SKM-1 (cell line): ENCODE data around the gene CHRNB2.

Experiments used
- DNase-seq: peaks from one replicate; lab custom pipeline; 2025; ENCODE audit not compliant: unreplicated experiment; lab: John Stamatoyannopoulos, UW

The CHRNB2 gene

DNA sequence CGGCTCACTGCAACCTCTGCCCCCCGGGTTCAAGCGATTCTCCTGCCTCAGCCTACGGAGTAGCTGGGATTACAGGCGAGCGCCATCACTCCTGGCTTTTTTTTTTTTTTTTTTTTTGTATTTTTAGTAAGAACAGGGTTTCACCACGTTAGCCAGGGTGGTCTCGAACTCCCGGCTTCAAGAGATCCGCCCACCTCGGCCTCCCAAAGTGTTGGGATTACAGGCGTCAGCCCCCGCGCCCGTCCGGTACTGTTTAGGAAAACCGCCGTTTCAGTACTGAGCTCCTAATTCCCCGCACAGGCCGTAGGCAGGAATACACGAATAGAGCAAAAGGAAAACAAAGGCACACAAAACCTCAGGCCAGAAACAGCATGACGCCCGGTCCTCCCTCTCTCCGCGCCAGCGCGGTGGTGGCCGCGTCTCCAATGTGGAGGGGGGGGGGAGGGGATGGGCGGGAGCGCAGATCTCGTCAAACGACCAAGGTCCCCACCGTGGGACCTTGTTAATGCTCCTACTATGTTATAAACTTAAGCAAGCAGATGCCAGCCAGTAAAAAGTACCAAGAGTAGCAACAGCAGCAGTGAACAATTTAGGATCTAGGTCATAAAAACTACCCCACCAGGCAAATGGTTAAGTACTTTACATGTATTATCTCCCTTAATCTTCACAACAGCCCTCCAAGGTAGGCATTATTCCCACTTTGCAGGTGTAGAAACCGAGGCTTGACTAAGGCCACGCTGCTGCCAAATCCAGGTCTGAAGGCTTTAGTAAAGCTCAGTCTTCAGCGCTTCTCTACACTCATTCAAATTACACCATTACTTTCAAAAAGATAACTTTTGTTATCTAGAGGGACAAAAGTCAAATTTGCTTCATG is 41.1 kb downstream of the CHRNB2 start:
- DNase-seq: peak; percentile 38

DNA sequence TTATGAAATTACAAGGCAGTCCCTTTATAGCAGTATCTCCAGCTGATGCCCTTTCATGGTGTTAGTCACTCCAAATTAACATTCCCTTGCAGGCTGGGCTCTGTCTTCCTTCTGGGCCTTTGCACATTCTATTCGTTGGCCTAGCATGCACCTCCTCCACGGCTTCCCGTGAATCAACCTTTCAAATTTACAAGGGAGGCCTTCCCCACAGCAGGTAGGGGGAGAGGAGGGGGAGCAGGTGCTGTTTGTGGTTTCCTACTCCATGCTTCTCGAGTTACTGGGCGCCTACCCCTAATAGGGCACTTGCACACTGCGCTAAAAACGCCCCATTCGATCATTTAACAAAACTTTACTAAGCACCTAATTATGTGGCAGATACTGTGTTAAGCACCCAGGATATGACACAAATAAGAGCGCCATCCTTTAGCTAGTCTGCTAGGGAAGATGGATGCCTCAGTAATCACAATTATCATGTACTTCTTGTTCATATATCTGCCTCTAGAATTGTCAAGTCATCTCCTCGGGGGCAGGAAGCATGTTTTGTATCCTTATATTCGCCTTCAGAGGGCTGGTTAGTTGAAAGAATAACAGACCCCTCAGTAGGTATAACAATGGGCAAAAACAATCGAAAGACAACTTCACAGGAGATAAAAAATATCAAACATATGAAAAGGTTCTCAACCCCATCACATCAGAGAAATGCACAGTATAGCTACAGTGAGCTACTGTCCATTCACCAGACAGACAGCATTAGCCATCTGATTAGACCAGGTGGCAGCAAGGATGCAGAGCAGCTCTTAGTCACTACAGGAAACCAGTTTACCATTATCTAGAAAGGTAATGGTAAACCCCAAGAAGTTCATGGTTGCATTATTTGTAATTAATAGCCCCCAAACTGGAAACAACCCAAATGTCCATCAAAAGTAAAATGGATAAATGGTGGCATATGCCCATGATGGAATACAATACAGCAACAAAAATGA is 42.1 kb downstream of the CHRNB2 start:
- no peak for DNase-seq

DNA sequence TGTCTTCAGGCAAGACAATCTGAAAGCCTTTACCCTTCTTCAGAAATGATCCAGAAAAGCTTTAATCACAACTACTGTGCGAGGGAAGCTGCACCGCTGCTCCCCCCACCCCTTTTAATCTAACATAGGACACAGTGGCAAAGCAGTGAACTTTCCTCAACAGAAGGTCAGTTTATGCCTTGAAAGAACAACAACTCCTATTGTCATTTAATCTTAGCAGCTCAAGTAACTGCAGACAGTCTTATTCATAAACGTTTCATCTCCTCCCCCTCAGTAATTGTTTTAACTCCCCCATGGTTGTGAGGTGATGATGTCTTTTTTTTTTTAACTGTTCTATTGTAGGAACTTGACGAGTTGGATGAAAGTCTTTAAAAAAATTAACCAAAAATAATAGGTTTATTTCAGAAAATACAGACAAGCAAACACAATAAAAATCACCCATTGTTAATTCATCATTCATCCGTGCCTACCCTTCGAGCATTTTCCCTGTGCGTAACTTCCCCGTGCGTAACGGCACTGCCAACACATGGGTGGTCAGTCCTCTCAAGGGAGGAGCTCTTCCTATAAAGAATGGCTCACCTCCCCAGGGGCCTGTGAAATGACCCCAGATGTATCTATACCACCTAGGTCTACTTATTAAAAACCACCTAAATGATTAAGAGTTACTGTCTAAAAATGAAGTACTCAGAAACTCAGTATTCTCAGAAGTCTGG is 43.7 kb downstream of the CHRNB2 start:
- DNase-seq: no peak

DNA sequence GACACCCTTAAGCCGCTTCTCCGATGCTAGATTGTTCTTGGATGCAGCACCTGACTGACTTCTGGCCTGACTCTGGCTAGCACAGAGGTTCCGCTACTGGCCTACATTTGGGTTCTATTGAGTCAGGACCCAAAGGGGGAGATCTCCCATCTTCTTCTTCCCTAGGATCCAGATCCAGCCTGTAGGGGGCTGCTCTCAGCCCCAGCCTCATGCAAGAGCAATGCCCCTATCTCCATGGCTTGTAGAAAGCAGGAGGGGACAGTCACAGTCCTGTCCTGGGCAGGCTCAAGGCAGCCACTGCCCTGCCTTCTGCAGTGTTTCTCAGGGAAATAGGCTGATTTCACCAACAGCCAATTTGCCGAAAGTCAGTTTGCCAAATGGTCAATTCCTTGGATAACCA is 46.7 kb downstream of the CHRNB2 start:
- no peak for DNase-seq

DNA sequence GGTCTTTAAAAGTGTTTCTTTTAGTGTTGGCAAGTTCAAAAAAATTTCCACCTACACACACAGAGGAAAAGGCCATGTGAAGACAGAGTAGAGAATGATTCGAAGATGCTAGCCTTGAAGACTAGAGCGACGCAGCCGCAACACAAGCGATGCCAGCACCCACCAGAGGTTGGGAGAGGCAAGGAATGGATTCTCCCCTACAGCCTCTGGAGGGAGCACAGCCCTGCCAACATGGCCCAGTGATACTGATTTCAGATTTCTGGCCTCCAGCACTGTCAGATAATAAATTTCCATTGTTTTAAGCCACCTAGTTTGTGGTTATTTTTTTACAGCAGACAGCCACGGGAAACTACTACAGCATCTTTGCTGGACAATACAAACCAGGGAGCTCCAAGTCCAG is 47.3 kb downstream of the CHRNB2 start:
- DNase-seq: no peak

DNA sequence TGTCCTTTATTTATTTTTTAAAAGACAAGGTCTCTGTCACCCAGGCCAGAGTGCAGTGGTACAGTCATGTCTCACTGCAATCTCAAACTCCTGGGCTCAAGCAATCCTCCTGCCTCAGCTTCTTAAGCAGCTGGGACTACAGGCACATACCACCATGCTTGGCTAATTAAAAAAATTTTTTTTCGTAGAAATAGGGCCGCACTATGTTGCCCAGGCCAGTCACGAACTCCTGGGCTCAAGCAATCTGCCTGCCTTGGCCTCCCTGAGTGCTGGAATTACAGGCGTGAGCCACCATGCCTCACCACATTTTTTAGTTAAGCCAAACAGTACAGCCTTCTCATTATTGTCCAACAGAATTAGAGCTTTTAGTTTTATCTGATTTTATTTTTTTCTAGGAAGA is 47.8 kb downstream of the CHRNB2 start:
- DNase-seq: no peak

DNA sequence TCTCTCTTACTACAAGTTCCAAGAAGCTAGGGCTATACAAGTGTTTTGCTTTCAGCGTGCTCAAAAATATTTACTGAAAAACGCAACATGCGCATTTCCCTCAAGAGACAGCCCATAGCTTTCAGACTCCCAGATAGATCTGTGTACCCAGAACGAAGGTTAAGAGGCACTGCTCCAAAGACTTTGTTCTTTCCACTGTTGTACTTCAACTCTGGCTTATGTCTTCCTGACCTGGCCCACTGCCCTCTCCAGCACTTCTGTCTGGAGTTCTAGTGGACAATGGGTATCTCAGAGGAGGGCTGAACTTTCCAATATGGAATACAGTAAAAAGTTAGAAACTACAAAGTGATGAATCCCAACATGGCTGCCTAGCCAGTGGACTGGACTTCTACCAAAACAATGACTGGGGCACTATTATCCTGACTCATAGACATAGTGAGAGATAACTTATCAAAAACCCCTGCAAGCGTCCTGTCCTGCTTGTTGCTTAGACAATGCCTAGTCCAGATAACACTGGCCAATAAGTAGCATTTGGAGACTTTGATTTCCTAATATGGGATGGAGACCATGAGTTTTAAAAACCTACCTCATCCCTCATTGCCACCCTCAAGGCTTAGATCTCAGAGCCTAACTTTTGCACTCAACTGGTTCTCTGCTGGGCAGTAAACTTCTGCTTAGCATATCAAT is 49.2 kb downstream of the CHRNB2 start:
- no peak for DNase-seq

DNA sequence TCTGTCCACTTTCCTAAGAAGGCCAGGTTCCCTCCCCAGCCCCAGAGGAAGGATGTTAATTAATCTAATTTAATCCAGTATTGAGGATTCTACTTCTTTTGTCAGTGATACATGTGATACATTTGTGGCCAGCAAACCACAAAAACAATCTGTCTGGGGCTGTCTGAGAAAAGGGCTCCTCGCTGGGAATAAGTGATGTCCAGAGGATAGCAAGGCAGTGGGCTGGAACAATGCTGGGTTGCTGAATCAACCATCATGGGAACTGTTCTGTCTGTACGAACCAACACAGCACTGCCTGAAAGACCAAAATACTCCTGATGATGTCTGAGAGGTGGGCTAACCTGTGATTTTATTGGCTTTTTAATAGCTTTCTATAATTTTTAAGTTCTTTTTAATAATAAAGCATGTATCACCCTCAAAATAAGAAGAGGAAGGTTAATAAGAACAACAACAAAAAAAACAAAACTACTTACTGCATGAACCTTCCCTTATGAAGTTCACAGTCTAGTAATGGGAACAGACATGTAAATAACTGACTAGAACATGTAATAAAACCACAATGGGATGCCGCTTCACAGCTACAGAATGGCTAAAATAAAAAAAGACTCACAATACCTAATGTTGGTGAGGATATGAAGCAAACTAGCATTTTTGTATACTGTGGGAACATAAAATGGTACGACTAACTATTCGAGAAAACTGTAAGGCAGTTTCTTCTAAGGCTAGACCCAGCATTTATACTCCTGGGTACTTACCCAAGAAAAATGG is 51.8 kb downstream of the CHRNB2 start:
- DNase-seq: no peak

DNA sequence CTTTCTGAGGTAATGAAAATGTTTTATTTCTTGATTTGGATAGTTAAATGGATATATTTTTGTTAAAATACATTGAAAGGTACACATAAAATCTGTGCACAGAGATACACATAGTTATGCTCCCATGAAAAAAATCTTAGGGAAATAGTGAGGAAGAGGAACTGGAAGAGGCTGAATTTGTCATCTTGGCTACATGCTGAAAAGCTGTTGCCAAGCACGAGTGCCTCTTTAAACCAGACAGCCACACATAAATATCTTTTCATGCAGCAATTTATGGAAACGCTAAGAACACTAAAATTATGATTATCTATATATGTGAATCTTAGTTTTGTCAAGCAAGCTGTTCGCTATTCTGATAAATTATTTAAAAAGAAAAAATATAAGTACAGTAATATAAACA is 53.2 kb downstream of the CHRNB2 start:
- no peak for DNase-seq

DNA sequence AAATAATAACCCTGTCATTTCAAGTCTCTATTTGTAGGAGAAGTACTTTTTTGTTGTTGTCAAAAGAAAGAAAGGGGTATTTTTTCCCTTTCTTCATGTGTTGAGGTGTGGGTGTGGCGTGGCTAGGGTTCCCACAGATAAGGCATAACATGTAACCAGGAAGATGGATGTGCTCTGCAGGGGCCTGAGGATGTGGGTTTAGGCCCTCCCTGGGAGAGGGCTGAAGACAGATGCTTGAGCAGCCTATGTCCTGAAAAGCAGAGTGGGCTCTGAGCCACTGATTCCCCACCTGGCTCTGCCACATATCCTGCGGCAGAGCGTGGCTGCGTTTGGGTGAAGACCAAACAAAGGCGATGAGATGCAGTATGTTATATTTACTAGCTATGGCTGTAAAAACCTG is 54.3 kb downstream of the CHRNB2 start:
- no peak for DNase-seq

DNA sequence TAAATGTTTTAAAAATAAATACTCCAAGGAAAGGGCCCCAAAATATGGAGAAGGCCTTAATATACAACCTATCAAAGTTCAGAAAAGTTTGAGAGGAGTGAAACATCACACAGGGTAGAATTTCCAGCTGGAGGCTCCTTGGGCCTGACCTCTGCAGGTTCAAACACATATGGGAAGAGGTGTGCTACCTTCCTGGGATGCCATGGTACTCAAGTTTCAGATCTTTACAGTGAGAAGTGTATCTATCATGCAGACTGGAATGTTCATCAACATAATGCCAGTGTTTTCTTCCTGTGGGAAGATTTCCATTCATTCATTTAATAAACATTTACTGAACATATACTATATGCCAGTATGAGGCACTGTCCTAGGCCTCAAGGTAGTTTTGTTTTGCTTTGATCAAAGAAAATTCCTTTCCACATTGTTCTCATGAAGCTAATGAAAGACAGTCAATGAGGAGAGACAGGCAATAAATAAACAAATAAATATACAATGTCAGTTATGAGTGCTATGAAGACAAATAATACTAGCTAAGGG is 55.0 kb downstream of the CHRNB2 start:
- DNase-seq: no peak

DNA sequence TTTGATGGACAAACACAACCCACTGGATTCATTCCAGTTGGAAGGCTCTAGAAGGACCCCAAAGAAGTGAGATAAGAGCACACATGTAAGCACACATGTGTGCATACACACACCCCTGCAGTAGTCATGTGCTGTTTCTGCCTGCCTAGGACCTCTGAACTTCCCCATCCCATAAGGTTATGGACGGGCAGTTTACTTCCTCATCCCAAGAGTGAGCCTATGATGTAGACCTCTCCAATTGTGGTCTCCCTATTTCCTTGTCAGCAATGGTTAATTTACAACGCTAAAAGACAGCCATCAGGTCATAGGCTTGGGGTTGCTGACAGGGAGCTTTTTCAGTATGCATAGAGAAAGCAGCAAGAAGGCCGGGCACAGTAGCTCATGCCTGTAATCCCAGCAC is 55.8 kb downstream of the CHRNB2 start:
- DNase-seq: peak; percentile 71

DNA sequence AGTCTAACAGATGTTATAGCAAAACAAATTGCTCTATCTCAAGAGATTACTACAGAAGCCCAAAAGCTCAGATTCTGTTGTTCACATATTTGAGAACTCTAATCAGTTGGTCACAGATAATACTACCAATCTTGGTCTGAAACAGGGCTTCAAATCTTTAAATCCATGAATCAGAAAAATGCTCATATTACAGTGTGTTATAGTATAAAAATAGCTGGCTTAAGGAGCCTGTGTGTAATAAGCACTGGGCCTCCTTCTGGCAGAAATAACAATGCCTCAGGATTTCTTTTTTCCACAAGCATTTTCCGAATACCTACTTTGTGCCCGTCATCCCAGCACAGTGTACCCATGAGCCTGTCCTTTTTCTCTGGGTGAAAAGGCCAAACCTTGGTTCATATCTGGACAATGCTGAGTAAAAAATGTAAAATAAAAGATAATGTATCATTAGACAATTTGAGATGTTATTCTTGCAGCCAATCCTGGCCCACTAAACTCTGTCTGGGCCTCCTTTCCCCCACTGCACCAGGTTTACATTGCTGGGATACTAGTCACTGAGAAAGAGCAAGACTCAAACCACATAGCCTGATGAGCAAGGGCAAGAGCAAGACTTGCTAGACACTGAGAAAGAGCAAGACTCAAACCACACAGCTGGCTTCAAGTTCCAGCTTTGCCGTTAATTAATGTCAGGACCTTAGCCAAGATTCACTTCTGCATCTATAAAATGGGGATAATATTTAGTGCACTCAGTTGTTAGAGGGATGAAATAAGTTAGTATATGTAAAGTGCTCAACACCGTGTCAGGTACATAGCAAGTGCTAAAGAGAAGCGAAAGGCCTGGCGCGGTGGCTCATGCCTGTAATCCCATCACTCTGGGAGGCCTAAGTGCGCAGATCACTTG is 57.4 kb downstream of the CHRNB2 start:
- DNase-seq: no peak

DNA sequence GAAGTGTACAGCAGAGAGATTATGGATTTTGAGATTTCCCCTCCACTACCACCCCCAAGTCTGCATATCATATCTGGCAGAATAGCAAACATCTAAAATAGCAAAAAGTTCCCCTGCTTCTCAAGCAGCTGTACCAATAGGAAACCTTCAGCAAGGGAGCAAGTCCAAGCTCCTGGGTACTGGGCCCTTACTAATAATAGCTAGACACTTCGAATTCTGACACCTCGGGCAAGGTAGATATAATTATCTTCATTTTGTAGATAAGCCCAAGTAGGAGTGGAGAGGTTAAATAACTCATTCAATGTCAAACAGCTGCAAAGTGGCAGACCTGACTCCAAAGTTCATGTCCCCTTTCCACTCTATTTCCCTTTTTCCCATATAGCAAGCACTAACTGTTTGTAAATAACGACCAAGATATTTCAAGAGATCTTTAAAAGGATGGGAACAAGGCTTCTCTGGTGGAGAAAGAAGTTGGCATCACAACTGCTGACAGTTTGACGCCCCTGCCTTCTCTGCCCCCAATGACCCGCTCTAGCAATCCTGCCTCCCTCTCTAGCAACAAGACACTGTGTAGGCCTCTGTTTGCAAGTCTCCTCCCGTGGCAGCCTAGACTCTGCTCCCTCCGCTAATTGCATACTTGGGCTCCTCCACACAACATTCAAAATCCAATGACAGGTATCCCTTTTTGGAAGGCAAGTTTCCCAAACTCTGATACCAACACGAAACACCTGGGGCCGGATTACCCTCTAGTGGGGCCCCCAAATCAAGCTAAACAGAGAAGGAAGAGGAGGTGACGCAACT is 59.1 kb downstream of the CHRNB2 start:
- peak; percentile 80 for DNase-seq

DNA sequence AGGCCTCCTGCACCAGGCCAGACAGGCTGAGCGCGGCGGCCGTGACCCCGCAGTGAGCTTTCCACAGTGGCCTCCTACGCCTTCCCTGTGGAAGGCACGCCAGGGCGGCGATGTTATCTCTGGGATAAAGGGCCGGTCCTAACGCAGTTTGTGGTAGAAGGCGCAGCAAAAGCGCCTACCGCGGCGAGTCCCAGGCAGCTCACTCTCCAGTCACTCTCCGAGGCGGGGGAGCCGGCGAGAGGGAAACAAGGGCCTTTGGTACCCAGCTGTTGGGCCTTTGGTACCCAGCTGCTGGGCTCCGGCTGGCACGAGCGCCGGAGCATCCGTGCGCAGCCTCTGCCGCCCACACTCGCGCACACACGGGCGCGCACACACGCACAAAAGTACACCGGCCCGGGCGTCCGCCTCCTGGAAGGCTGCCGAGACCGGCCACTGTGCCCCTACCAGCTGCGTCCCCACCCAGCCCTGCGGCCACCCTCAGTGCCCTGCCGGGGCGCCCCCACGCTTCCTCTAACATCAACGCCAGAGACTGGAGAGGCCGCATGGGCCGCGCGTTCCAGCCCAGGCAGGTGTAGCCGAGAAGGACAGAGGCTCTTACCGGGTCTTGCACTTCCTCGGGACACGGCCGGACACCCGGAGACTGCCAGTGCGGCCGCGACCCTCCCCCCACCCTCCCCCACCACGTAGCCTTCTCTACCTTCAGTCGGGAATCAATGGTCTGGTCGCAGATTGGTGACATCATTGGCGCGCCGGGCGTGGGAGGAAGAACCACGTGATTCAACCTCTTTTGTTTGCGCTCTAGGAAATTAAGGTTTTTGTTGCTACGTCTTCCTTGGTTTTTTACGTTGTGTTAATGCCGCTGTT is 59.9 kb downstream of the CHRNB2 start:
- DNase-seq: peak; percentile 80

DNA sequence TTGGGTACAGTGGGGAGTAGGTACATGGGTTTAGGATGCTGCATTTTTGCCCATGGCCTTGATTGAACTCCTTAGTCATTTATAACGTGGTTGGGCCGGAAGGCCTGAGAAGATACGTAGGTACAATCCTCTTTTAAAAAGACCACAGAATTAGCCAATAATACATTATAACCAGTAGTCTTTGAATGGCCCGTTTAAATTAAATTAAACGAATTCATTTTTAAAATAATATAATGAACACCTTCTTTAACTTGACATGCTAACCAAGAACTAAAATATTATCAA is 60.5 kb downstream of the CHRNB2 start:
- DNase-seq: no peak

DNA sequence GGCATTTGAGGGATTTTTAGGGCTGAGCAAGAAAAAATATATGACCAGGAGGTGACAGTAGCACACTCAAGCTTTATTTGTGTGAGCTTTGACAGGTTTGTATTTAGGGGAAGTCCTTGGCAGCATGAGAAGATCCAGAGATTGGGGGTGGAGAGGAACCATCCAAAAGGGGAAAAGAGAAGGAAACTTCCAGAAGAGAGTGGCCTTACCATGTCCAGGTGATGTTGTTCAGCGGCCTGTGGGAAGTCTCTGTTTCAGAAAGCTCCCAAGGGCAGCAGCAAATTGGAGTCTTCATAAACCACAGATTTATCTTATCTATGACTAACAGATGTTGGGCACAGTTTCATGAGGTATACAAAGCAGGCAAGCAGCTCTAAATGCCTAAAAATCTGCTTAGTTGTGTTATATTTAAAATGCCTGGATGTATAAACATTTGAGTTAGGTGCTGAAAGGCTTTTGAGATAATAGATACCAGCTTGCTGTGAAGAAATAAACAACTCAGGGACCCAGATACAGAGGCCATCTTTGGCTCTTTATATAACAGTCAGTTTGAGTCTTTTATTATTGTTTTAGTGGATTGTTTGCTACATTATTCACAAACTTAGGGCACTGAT is 61.6 kb downstream of the CHRNB2 start:
- no peak for DNase-seq
